ENCODE data around the gene TFF2. TPM values are rescaled to one million over a fixed set of nuclear protein-coding genes. Genes with fewer than 3 reads are reported as not detected.

TFF2 gene
- total and polyA plus RNA-seq, 2 of the 4 experiments (the other 2 are of a cell fraction), result not detected

DNA sequence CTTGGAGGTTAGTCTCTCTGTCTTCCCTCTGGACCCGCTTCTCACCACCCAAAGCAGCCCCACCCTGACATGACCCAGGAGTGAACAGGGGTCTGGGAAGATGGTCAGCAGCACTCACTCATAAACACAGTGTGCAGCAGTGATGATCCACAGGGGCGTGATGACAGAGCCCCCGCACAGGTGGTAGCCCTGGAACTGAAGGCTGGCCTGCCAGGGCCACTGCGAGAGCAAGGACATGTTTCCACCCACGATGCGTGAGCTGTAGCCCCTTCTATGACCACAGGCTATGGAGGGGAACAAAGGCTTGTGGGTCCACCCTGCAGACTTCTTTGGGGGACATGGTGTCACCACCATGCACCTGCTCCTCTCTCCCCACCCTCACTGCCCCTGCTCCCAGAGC, 32.1 kb upstream of the TFF2 start:
- dilution Hi-C loops (cut with HindIII; ENCODE audit: low sequenced_read_pairs, unreplicated experiment) (no loop called here), intact Hi-C loops (cut with micrococcal nuclease) (no loop called here), in situ Hi-C loops (cut with MboI; ENCODE audit: low sequenced_read_pairs) (no loop called here)
- Histone ChIP-seq H3K9ac (ENCODE audit: low read depth, low read length) (no peak overlapping the region), H3K4me1 (ENCODE audit: control insufficient read depth, insufficient read depth, low read length) (no peaks in the 10 kb centered on the region), H4K8ac (ENCODE audit: low read depth in 2 of 2, low read length in 2 of 2) (no peak overlapping the region), H3K27ac (ENCODE audit: insufficient read depth, low read length) (no peak overlapping the region), H2BK15ac (ENCODE audit: low read depth, low read length) (no peak overlapping the region), H2BK120ac (ENCODE audit: low read depth, low read length) (no peak overlapping the region), H3K4ac (ENCODE audit: low read depth, low read length) (no peak overlapping the region), H2AK5ac (ENCODE audit: low read depth, low read length) (no peak overlapping the region), H3K36me3 (ENCODE audit: control insufficient read depth, insufficient read depth, low read length) (no peaks in the 10 kb centered on the region), H2AK9ac (replicated peaks; ENCODE audit: low read depth, low read length, poor library complexity) (peak overlapping the region; percentile 50), H3K4me3 (ENCODE audit: insufficient read depth, low read depth, low read length) (no peak overlapping the region), H2BK20ac (ENCODE audit: low read depth, low read length) (no peak overlapping the region), H3K14ac (replicated peaks; ENCODE audit: low read depth, low read length) (no peak overlapping the region), H4K20me1 (ENCODE audit: insufficient read depth, low read length) (no peaks in the 10 kb centered on the region), H2BK5ac (ENCODE audit: low read depth, low read length, poor library complexity, severe bottlenecking) (no peak overlapping the region), H4K91ac (ENCODE audit: insufficient read depth, low read depth, low read length) (no peak overlapping the region), H3K18ac (ENCODE audit: low read depth, low read length) (no peak overlapping the region), H3K9me1 (ENCODE audit: insufficient read depth, low read length) (no peaks in the 10 kb centered on the region), H2AFZ (replicated peaks; ENCODE audit: low read length, poor library complexity) (no peak overlapping the region), H3K23ac (ENCODE audit: low read depth, low read length) (no peak overlapping the region), H4K5ac (ENCODE audit: low read depth, low read length) (no peak overlapping the region), H3K4me2 (ENCODE audit: low read depth, low read length) (no peak overlapping the region), H3K27me3 (ENCODE audit: control insufficient read depth, insufficient read depth, low read length) (peaks cover 22% of the 10 kb centered on the region), H3K9me3 (ENCODE audit: control insufficient read depth, insufficient read depth, low read length) (peaks cover 3% of the 10 kb centered on the region; the same call in 1 of the 2 replicates), H3K56ac (ENCODE audit: extremely low read depth, insufficient read depth, low read length) (no peak overlapping the region), H3K79me1 (ENCODE audit: low read depth in 1 of 2, low read length in 2 of 2) (no peaks in the 10 kb centered on the region)
- TF ChIP-seq ELK1 (IDR thresholded peaks at IDR 0.05; ENCODE audit: borderline replicate concordance, low read depth, low read length), result no peak
- no peak for TF ChIP-seq CHD1 (IDR thresholded peaks at IDR 0.05; ENCODE audit: low read depth, low read length)
- TF ChIP-seq, protein P1, sequence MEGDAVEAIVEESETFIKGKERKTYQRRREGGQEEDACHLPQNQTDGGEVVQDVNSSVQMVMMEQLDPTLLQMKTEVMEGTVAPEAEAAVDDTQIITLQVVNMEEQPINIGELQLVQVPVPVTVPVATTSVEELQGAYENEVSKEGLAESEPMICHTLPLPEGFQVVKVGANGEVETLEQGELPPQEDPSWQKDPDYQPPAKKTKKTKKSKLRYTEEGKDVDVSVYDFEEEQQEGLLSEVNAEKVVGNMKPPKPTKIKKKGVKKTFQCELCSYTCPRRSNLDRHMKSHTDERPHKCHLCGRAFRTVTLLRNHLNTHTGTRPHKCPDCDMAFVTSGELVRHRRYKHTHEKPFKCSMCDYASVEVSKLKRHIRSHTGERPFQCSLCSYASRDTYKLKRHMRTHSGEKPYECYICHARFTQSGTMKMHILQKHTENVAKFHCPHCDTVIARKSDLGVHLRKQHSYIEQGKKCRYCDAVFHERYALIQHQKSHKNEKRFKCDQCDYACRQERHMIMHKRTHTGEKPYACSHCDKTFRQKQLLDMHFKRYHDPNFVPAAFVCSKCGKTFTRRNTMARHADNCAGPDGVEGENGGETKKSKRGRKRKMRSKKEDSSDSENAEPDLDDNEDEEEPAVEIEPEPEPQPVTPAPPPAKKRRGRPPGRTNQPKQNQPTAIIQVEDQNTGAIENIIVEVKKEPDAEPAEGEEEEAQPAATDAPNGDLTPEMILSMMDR (conservative IDR thresholded peaks at IDR 0.05; ENCODE audit: low read depth, low read length), result no peak
- no peak for TF ChIP-seq MAFK (IDR thresholded peaks at IDR 0.05; ENCODE audit: low read depth, low read length)
- TF ChIP-seq, protein P2, sequence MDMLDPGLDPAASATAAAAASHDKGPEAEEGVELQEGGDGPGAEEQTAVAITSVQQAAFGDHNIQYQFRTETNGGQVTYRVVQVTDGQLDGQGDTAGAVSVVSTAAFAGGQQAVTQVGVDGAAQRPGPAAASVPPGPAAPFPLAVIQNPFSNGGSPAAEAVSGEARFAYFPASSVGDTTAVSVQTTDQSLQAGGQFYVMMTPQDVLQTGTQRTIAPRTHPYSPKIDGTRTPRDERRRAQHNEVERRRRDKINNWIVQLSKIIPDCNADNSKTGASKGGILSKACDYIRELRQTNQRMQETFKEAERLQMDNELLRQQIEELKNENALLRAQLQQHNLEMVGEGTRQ (IDR thresholded peaks at IDR 0.05; ENCODE audit: low read depth, low read length), result no peak
- TF ChIP-seq SMC3 (IDR thresholded peaks at IDR 0.05; ENCODE audit: low read depth, low read length), result no peak
- no peak for TF ChIP-seq RFX5 (IDR thresholded peaks at IDR 0.05; ENCODE audit: low read depth, low read length)
- TF ChIP-seq BHLHE40 (IDR thresholded peaks at IDR 0.05; ENCODE audit: low read depth, low read length), result no peak
- TF ChIP-seq RAD21 (IDR thresholded peaks at IDR 0.05; ENCODE audit: low read length), result no peak
- TF ChIP-seq POLR2A (IDR thresholded peaks at IDR 0.05; ENCODE audit: low read depth, low read length), result no peak
- TF ChIP-seq CEBPB (IDR thresholded peaks at IDR 0.05; ENCODE audit: low read depth, low read length), result no peak
- no peak for TF ChIP-seq MXI1 (IDR thresholded peaks at IDR 0.05; ENCODE audit: borderline replicate concordance, low read depth, low read length)
- no peak for TF ChIP-seq RCOR1 (IDR thresholded peaks at IDR 0.05; ENCODE audit: insufficient replicate concordance, low read length)
- TF ChIP-seq FOS (IDR thresholded peaks at IDR 0.05; ENCODE audit: low read depth, low read length), result no peak
- TF ChIP-seq NFE2L2 (IDR thresholded peaks at IDR 0.05; ENCODE audit: low read depth, low read length), result no peak
- TF ChIP-seq MAZ (IDR thresholded peaks at IDR 0.05; ENCODE audit: borderline replicate concordance, low read depth, low read length), result no peak
- ChIA-PET POLR2A (ENCODE audit: unreplicated experiment) (no interaction called here), CTCF (no interaction called here)
- ATAC-seq (ENCODE audit: low read depth) (no peak), DNase-seq (no peak)
- no CpG with 5 or more reads among the region's 6 CpGs for WGBS, 2 experiments (ENCODE audit: extremely low coverage in 2 of 2, insufficient read length in 1 of 2)
- no TSS peak for BruUV-seq (replicated peaks)
